Upper lobe of right lung (tissue), 1 donor: ENCODE measurements around the gene MBD1. TPM values are rescaled to one million over a fixed set of nuclear protein-coding genes. Genes with fewer than 3 reads are reported as not detected.

Source experiments
- ATAC-seq: fragments of 200-7000 bp; cut with Tn5 transposase; one replicate; pipeline ENCODE4 v1.9.1; 2020; ENCODE audit warnings: mild to moderate bottlenecking, moderate library complexity
- DNase-seq: peaks from one replicate; pipeline ENCODE4 v3.0.0-alpha.2; 2020
- H3K27ac ChIP-seq: fragments of 200-600 bp; one replicate; pipeline ENCODE4 v1.8.0; 2022
- H3K27me3 ChIP-seq: fragments of 200-600 bp; one replicate; pipeline ENCODE4 v1.8.0; 2022; ENCODE audit warnings: mild to moderate bottlenecking
- H3K36me3 ChIP-seq: fragments of 200-600 bp; one replicate; pipeline ENCODE4 v1.8.0; 2022
- H3K4me1 ChIP-seq: fragments of 200-600 bp; one replicate; pipeline ENCODE4 v1.8.0; 2022
- H3K4me3 ChIP-seq: fragments of 200-600 bp; one replicate; pipeline ENCODE4 v1.8.0; 2022; ENCODE audit warnings: mild to moderate bottlenecking
- H3K9me3 ChIP-seq: fragments of 200-600 bp; one replicate; pipeline ENCODE4 v1.8.0; 2022
- intact Hi-C: fragments of 100-400 bp; cut with DNase I; formaldehyde crosslinking; loops from one replicate; pipeline ENCODE4 v1.11.0; 2022
- total RNA-seq: library from RNA; stranded (reverse); fragmentation: NEBNext Ultra II Directional; extraction: Animal tissue kit (Norgen Biotek cat#: 25700); gene quantifications from one replicate; pipeline ENCODE4 v1.2.1, GENCODE V29; 2021
- TF ChIP-seq, protein P1 (sequence below): fragments of 200-600 bp; IDR thresholded peaks from one replicate; pipeline ENCODE4 v1.8.0; 2022; ENCODE audit warnings: antibody characterized with exemption
- donor health status: DM: no; HTN: yes; CAD: no; lungs with severe emphysema.

The MBD1 gene
- total RNA-seq, 1 donor from 2014 or later, result 56.3 TPM

DNA sequence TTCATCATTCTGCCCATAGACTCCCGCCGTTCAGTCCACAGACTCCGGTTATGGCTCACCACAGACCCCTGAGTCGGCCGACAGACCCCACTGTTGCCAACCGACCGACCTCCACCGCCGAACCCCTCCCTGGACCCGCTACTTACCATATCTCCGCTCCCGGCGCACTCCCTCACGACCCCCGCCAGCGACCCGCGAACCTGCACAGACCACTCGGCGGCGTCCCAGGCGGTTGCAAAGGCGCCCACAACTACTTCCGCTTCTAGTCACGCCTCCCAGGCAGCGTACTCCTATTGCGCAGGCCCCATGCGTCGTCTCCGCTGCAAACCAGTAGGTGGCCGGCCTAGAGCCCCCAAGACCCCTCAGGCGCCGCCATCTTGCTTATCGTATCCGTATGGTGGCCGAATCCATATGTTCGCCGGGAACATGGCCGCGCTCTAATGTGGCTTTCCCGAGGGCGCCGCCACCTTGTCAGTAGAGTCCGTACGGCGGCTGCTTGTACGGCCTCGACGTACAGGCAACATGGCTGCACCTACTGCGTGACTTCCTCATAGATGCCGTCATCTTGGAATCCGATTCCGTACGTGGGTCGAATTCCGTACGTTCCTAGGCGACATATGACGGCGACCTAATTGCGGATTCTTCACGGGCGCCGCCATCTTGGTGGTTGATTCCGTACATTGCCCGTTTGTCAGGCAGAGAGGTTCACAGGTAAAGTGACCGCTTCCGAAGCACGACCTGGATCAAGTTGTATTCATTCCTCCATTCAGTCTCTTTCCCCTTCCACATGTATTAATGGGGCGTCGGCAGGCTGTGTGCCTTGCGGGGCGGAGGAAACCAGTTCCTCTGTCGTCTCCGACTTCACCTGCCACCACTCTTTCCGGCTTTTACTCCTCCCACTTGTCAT lies 6.4 kb upstream of the MBD1 start, which contains the start of gene CXXC1:
Gene CXXC1, minus strand, starts transcription at position 252 of the 907 bp plus-strand sequence. Its CDS starts 103 bp downstream, at position 149.
- DNase-seq (peak; percentile 99), ATAC-seq (peak; percentile 96)
- H3K27me3 ChIP-seq, result no peaks in the 10 kb centered on the region
- peaks cover 14% of the 10 kb centered on the region for H3K36me3 ChIP-seq
- intact Hi-C loops, result no loop called here
- H3K27ac ChIP-seq, result peak within 1 kb of the TSS; percentile 94
- TF ChIP-seq, protein P1, sequence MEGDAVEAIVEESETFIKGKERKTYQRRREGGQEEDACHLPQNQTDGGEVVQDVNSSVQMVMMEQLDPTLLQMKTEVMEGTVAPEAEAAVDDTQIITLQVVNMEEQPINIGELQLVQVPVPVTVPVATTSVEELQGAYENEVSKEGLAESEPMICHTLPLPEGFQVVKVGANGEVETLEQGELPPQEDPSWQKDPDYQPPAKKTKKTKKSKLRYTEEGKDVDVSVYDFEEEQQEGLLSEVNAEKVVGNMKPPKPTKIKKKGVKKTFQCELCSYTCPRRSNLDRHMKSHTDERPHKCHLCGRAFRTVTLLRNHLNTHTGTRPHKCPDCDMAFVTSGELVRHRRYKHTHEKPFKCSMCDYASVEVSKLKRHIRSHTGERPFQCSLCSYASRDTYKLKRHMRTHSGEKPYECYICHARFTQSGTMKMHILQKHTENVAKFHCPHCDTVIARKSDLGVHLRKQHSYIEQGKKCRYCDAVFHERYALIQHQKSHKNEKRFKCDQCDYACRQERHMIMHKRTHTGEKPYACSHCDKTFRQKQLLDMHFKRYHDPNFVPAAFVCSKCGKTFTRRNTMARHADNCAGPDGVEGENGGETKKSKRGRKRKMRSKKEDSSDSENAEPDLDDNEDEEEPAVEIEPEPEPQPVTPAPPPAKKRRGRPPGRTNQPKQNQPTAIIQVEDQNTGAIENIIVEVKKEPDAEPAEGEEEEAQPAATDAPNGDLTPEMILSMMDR, result peak; percentile 56
- H3K4me1 ChIP-seq, result peaks cover 8% of the 10 kb centered on the region
- H3K4me3 ChIP-seq, result peak within 1 kb of the TSS; percentile 74
- no peaks in the 10 kb centered on the region for H3K9me3 ChIP-seq

DNA sequence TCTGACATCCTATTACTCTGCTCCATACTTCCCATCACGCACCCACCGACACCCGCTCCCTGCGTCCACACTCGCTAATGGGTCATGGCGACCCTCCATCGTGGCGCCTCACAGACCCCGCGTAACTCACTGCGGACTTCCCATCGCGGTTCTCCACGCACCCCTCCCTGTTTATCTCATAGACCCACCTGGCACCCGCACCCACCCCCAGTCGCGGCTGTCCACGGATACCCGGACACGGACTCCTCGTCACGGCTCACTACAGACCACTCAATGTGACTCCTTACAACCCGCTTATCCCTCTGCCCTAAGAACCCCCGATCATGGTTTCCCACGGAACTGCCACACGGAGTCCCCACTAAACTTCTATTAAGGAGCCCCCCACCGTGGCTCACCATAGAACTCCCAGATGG lies 5.7 kb upstream of the MBD1 start:
- ATAC-seq (no peak), DNase-seq (peak; percentile 70)
- peak overlapping the region; percentile 94 for H3K27ac ChIP-seq
- no peaks in the 10 kb centered on the region for H3K9me3 ChIP-seq
- intact Hi-C loops, result no loop called here
- peak overlapping the region; percentile 74 for H3K4me3 ChIP-seq
- no peaks in the 10 kb centered on the region for H3K27me3 ChIP-seq
- TF ChIP-seq, protein P1, result no peak
- H3K36me3 ChIP-seq, result peaks cover 21% of the 10 kb centered on the region
- peaks cover 12% of the 10 kb centered on the region for H3K4me1 ChIP-seq

DNA sequence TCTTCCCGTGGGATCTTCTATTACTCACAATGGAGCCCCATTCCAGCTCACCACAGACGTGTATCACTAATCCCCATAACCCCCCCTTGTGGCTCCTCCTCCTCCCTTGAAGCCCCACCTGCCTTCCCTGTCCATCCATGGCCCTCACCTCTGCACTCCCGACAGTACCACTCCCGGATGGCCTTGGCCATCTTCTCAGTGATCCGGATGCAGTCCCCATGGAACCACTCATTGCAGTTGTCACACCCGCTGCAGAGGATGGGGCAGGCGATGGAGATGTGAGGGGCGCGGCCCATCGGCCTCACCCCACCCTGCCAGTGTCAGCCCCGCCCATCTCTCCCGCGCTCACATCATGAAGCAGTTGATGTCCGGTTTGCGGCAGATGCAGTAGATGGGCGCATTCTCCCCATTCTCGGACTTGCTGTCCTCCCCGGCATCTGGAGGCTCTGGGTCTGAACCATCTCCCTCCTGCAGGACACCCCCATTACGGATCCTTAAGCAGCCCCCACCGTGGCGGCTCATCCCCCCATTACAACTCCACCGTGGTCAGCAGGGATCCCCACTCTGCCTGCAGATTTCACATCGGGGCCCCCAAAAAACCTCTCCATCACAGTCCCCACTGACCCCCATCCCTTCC lies 5.2 kb upstream of the MBD1 start:
- Histone ChIP-seq H3K9me3 (no peaks in the 10 kb centered on the region), H3K27me3 (no peaks in the 10 kb centered on the region), H3K27ac (peak overlapping the region; percentile 94), H3K4me3 (peak overlapping the region; percentile 74), H3K4me1 (peaks cover 13% of the 10 kb centered on the region), H3K36me3 (peaks cover 21% of the 10 kb centered on the region)
- intact Hi-C loops, result no loop called here
- DNase-seq (peak; percentile 64), ATAC-seq (no peak)
- TF ChIP-seq, protein P1, result no peak

DNA sequence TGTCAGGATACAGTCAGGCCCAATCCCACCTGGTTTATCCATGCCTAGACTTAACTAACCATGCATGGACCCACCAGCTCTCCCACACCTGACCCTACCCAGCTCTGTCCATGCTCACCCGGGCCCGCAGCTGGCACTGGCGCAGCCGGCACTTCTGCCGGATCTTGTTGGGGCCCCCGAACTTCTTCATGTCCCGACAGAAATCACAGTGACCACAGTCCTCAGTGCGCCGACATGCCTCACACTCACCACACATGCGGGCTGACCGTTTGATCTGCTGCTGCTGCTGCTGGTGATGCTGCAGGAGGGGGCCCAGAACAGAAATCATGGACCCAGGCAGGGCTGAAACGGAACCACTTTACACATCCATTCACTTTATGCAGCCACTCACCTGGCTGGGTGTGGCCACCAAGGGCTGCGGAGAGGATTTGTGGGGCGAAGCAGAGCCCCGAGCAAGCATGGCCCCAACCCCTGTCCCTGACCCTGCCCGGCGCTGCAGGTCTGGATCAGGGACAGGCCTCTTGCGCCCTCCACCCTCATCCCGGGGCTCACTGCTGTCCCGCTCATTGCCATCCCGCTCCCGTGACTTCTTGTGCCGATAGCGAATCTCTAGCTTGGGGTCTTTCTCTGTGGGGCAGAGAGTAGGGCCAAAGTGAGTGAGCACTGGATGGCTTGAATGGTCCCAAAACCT lies 4.5 kb upstream of the MBD1 start:
- H3K27me3 ChIP-seq, result no peaks in the 10 kb centered on the region
- intact Hi-C loops, result no loop called here
- peaks cover 13% of the 10 kb centered on the region for H3K4me1 ChIP-seq
- H3K9me3 ChIP-seq, result no peaks in the 10 kb centered on the region
- H3K36me3 ChIP-seq, result peaks cover 21% of the 10 kb centered on the region
- no peak for ATAC-seq
- no peak for DNase-seq
- no peak overlapping the region for H3K27ac ChIP-seq
- H3K4me3 ChIP-seq, result no peak overlapping the region
- TF ChIP-seq, protein P1, result no peak

DNA sequence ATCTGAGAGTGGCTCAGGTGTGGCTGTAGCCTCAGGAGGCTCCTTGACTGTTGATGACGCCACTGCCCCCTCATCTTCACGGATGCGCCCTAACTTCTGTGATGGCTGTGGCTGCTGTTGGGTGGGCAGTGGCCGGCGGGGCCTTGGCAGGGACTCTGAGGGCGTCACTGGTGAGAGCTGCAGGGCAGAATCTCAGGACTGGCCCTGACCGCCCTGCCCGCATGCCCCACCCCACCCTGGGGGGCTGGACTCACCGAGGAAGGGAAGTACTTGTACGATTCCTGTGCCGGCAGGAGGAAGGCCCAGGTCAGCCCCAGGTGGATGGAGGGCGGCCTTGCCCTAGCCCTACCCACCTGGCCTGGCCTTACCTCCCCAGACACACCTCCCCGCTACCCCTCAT lies 3.7 kb upstream of the MBD1 start:
- peaks cover 19% of the 10 kb centered on the region for H3K4me1 ChIP-seq
- DNase-seq (peak; percentile 65), ATAC-seq (no peak)
- no peaks in the 10 kb centered on the region for H3K9me3 ChIP-seq
- intact Hi-C loops, result no loop called here
- TF ChIP-seq, protein P1, result no peak
- no peaks in the 10 kb centered on the region for H3K27me3 ChIP-seq
- peaks cover 21% of the 10 kb centered on the region for H3K36me3 ChIP-seq
- no peak overlapping the region for H3K4me3 ChIP-seq
- no peak overlapping the region for H3K27ac ChIP-seq
